K562 (cell line): Measurements from ENCODE around the gene FEN1. TPM values are rescaled to one million over a fixed set of nuclear protein-coding genes. Genes with fewer than 3 reads are reported as not detected.

Experiments used
- ASH1L ChIP-seq: fragments of 450-650 bp; IDR thresholded peaks from 2 replicates; pipeline ENCODE4 v1.6.1; 2018; ENCODE audit warnings: borderline replicate concordance, mild to moderate bottlenecking, low read depth; ENCODE audit not compliant: partially characterized antibody
- CHD1 ChIP-seq: fragments of 200-600 bp; sonication (generic); IDR thresholded peaks from one replicate; pipeline ENCODE4 v1.6.1; 2012; ENCODE audit warnings: mild to moderate bottlenecking, moderate library complexity, low read length, inconsistent platforms
- ELF2 ChIP-seq: fragments of 250-450 bp; sonication (Bioruptor Pico); IDR thresholded peaks from 2 replicates; pipeline ENCODE4 v1.5.0; 2021; ENCODE audit warnings: mild to moderate bottlenecking
- FOS ChIP-seq: IDR thresholded peaks from 3 replicates; pipeline ENCODE4 v1.6.1; 2011; ENCODE audit not compliant: insufficient read length; ENCODE audit errors: extremely low read depth
- HNRNPUL1 ChIP-seq: fragments of 200-400 bp; formaldehyde crosslinking; IDR thresholded peaks from 2 replicates; pipeline ENCODE4 v1.6.1; 2017; ENCODE audit warnings: low read length
- KAT7 ChIP-seq: sonication (generic); formaldehyde crosslinking; IDR thresholded peaks from 2 replicates; pipeline ENCODE4 v1.8.0; 2022; ENCODE audit warnings: missing genetic modification reagents, mild to moderate bottlenecking, borderline replicate concordance
- NFATC3 ChIP-seq: fragments of 450-650 bp; IDR thresholded peaks from 2 replicates; pipeline ENCODE4 v1.6.1; 2017; ENCODE audit warnings: mild to moderate bottlenecking
- PCBP1 ChIP-seq: fragments of 200-400 bp; formaldehyde crosslinking; IDR thresholded peaks from 2 replicates; pipeline ENCODE4 v1.6.1; 2018; ENCODE audit warnings: mild to moderate bottlenecking, low read depth, low read length; ENCODE audit not compliant: poor library complexity, severe bottlenecking
- PHF21A ChIP-seq: fragments of 450-650 bp; IDR thresholded peaks from 2 replicates; pipeline ENCODE4 v1.6.1; 2017; ENCODE audit warnings: low read depth, borderline replicate concordance
- RBM14 ChIP-seq: fragments of 200-400 bp; formaldehyde crosslinking; IDR thresholded peaks from 2 replicates; pipeline ENCODE4 v1.6.1; 2018; ENCODE audit warnings: low read depth, mild to moderate bottlenecking, low read length, moderate library complexity, borderline replicate concordance; ENCODE audit not compliant: insufficient read depth
- RBM39 ChIP-seq: fragments of 200-400 bp; formaldehyde crosslinking; optimal IDR thresholded peaks from 2 replicates; pipeline ENCODE3; 2018; ENCODE audit warnings: low read depth, low read length
- SIRT6 ChIP-seq: IDR thresholded peaks from one replicate; pipeline ENCODE4 v1.6.1; 2012; ENCODE audit warnings: low read depth, mild to moderate bottlenecking, control low read depth, inconsistent platforms, low read length, moderate library complexity
- ZBTB17 ChIP-seq: fragments of 450-650 bp; formaldehyde crosslinking; IDR thresholded peaks from 2 replicates; pipeline ENCODE4 v1.4.0; 2020; ENCODE audit warnings: mild to moderate bottlenecking
- ZNF23 ChIP-seq: fragments of 250-450 bp; sonication (Bioruptor Pico); IDR thresholded peaks from 2 replicates; pipeline ENCODE4 v1.4.0; 2020; ENCODE audit warnings: mild to moderate bottlenecking
- ZSCAN29 ChIP-seq: fragments of 450-650 bp; IDR thresholded peaks from 2 replicates; pipeline ENCODE4 v1.6.1; 2017
- polyA plus RNA-seq, 8 experiments: library from polyadenylated mRNA; depleted of rRNA in 4 of 8; stranded (reverse) in 5 of 8; unstranded in 3 of 8; fragments of >200 nt; fragmentation: Nextera tagmentation in 2 of 8; fragmentation: Illumina TruSeq in 1 of 8; extraction: Ambion mirVana in 2 of 8; extraction: Trizol in 1 of 8; gene quantifications; 2 replicates each; pipeline versions ENCODE4 v1.2.1 to v1.2.3, GENCODE V29; 2011 to 2014; ENCODE audit warnings: inconsistent platforms in 1 of 8, missing spikeins in 1 of 8
- total RNA-seq, 7 experiments: library from RNA; depleted of rRNA in 6 of 7; stranded (reverse); fragments of >200 nt in 6 of 7; fragmentation: Illumina TruSeq in 2 of 7; extraction: Trizol in 2 of 7; gene quantifications; 2 replicates each; pipeline versions ENCODE4 v1.2.1 to v1.2.3, GENCODE V29; 2011 to 2021; ENCODE audit warnings: low replicate concordance in 1 of 7
- TF ChIP-seq, protein P1 (sequence below): sonication (generic); formaldehyde crosslinking; IDR thresholded peaks from 2 replicates; pipeline ENCODE4 v1.8.0; 2022; ENCODE audit warnings: missing genetic modification reagents, mild to moderate bottlenecking, borderline replicate concordance
- TF ChIP-seq, protein P2 (sequence below): fragments of 450-650 bp; formaldehyde crosslinking; IDR thresholded peaks from 2 replicates; pipeline ENCODE4 v1.4.0; 2020; ENCODE audit warnings: mild to moderate bottlenecking, moderate library complexity
- TF ChIP-seq, protein P3 (sequence below): sonication (generic); formaldehyde crosslinking; IDR thresholded peaks from 2 replicates; pipeline ENCODE4 v1.8.1; 2023; ENCODE audit warnings: mild to moderate bottlenecking, missing genetic modification reagents
- TF ChIP-seq, protein P4 (sequence below): IDR thresholded peaks from 2 replicates; pipeline ENCODE4 v1.6.1; 2012; ENCODE audit warnings: low read depth, low read length, improper control_type of control experiment, borderline replicate concordance

FEN1 gene
- total and polyA plus RNA-seq, 9 of the 15 experiments (the other 6 are each of a cell fraction or from before 2014, with no cell fraction given) = 58.1 to 156 (median 137) TPM

DNA sequence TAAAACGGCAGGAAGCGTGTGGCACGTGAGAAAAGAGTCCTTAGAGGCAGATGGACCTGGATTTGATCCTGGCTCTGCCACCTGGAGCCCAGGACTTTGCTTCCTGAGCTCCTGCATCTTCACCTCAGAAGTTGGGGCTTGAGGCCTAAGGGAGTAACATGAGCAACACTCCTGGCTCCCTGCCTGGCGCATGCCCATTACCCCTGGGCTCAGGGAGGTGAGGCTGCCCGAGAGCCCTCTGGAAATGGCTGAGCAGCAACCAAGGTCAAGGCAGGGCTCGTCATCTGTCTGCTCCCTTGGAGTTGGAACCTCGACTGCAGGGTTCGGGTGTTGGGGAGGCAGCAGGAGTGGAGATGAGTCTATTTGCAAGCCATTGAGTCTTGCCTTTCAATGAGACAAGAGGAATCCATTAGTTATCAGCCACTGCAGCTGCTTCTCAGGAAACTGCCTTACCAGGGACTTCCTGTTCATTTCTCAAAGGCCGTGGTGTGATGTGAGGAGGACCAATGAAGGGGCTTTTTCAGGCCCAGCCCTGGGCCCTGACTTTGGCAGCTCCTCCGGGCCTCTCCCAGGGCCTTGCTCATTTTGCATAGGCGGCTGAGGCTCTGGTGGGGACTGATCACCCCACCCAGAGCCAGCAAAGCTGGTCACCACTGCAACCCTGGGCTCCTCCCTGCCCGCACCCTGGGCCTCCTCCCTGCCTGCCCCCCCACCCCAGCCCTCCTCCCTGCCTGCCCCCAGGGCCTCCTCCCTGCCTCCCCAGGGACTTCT lies 41.8 kb downstream of the FEN1 start (continued):
- TF ChIP-seq, protein P1, sequence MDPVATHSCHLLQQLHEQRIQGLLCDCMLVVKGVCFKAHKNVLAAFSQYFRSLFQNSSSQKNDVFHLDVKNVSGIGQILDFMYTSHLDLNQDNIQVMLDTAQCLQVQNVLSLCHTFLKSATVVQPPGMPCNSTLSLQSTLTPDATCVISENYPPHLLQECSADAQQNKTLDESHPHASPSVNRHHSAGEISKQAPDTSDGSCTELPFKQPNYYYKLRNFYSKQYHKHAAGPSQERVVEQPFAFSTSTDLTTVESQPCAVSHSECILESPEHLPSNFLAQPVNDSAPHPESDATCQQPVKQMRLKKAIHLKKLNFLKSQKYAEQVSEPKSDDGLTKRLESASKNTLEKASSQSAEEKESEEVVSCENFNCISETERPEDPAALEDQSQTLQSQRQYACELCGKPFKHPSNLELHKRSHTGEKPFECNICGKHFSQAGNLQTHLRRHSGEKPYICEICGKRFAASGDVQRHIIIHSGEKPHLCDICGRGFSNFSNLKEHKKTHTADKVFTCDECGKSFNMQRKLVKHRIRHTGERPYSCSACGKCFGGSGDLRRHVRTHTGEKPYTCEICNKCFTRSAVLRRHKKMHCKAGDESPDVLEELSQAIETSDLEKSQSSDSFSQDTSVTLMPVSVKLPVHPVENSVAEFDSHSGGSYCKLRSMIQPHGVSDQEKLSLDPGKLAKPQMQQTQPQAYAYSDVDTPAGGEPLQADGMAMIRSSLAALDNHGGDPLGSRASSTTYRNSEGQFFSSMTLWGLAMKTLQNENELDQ (CRISPR knock-in tag) = no peak
- TF ChIP-seq, protein P2, sequence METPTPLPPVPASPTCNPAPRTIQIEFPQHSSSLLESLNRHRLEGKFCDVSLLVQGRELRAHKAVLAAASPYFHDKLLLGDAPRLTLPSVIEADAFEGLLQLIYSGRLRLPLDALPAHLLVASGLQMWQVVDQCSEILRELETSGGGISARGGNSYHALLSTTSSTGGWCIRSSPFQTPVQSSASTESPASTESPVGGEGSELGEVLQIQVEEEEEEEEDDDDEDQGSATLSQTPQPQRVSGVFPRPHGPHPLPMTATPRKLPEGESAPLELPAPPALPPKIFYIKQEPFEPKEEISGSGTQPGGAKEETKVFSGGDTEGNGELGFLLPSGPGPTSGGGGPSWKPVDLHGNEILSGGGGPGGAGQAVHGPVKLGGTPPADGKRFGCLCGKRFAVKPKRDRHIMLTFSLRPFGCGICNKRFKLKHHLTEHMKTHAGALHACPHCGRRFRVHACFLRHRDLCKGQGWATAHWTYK (CRISPR knock-in tag) = peak; percentile 86
- no peak for TF ChIP-seq RBM14
- no peak for TF ChIP-seq PHF21A
- no peak for TF ChIP-seq HNRNPUL1
- TF ChIP-seq ZBTB17 (CRISPR knock-in tag) = peak; percentile 70; the same call in 1 of the 2 replicates
- no peak for TF ChIP-seq KAT7 (CRISPR knock-in tag)
- no peak for TF ChIP-seq NFATC3
- no peak for TF ChIP-seq ZSCAN29
- no peak for TF ChIP-seq PCBP1
- TF ChIP-seq ZNF23 (CRISPR knock-in tag) = no peak
- no peak for TF ChIP-seq FOS
- TF ChIP-seq, protein P3, sequence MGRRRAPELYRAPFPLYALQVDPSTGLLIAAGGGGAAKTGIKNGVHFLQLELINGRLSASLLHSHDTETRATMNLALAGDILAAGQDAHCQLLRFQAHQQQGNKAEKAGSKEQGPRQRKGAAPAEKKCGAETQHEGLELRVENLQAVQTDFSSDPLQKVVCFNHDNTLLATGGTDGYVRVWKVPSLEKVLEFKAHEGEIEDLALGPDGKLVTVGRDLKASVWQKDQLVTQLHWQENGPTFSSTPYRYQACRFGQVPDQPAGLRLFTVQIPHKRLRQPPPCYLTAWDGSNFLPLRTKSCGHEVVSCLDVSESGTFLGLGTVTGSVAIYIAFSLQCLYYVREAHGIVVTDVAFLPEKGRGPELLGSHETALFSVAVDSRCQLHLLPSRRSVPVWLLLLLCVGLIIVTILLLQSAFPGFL (CRISPR knock-in tag) = no peak
- no peak for TF ChIP-seq CHD1
- TF ChIP-seq SIRT6 = no peak
- TF ChIP-seq, protein P4, sequence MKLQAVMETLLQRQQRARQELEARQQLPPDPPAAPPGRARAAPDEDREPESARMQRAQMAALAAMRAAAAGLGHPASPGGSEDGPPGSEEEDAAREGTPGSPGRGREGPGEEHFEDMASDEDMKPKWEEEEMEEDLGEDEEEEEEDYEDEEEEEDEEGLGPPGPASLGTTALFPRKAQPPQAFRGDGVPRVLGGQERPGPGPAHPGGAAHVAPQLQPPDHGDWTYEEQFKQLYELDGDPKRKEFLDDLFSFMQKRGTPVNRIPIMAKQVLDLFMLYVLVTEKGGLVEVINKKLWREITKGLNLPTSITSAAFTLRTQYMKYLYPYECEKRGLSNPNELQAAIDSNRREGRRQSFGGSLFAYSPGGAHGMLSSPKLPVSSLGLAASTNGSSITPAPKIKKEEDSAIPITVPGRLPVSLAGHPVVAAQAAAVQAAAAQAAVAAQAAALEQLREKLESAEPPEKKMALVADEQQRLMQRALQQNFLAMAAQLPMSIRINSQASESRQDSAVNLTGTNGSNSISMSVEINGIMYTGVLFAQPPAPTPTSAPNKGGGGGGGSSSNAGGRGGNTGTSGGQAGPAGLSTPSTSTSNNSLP = no peak
- TF ChIP-seq ELF2 = peak; percentile 54; the same call in 1 of the 2 replicates
- no peak for TF ChIP-seq RBM39
- TF ChIP-seq ASH1L = peak; percentile 43
